ENCODE measurements around the gene SRR.

SRR gene

GRCh38 chr17:2347805-2348685 lies 44.3 kb downstream of the SRR start:
- no peak for DNase-seq

DNA sequence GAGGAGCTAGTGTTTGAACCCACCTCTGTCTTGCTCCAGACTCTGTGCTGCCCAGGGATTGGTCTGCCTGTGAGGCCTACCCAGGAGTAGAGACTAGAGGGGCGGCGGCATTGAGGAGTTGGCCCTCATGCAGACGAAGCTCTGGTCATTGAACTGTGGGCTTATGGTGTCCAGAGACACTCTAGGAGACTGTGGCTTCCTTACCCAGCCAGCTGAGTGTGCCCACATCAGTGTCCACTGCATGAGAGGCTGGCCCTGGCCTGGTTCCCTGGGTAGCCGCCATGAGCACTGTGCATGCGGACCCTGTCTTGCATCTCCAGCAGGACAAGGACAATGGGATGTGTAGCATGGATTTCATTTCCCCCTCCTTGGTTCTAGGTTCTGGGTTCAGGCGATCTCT lies 47.5 kb downstream of the SRR start:
- DNase-seq: no peak

DNA sequence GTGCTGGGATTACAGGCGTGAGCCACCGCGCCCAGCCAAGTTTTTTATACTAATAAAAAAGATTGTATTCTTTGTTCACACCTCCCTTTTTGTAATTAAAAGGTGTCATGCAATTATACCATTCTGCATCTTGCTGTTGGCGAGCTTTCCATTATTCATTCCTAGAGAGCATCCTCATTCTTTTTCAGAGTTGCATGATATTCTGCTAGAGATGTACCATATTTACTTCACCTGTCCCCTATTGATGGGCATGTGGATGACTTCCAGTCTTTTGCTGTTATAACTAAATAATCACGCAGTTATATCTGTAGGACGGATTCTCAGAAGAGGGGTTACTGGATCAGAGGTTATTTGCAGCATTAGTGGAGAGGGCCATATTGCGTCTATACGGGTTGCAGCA lies 50.6 kb downstream of the SRR start:
- no peak for DNase-seq

GRCh38 chr17:2357237-2357636 lies 53.5 kb downstream of the SRR start:
- DNase-seq: no peak

DNA sequence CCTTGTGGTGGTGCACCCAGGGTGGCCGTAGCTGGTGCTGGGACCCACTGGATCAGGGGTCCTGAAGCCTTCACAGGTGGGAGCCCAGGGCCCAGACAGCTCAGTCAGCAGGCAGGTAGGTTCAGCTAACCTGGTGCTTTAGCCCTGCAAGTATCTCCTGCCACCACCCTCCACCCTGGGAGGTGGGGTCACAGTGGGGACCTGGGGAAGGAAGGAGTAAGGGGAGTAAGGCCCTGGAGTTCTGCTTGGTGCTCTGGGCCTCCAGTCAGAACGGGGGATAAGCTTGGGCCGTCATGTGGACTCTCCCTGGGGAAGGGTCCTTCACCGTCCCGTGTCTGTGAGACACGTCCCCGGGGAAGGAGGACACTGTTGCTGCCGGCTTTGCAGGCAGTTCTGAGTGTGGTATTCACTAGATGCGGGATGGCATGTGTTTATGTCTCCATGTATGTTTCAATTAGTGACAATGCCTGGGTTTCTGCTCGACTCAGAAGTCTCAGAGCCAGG lies 54.2 kb downstream of the SRR start:
- DNase-seq: no peak

- DNase-seq: no peak
Measured at GRCh38 chr17:2361010-2361760, 57.4 kb downstream of the SRR start.

GRCh38 chr17:2362016-2362415 lies 58.3 kb downstream of the SRR start:
- no peak for DNase-seq

DNA sequence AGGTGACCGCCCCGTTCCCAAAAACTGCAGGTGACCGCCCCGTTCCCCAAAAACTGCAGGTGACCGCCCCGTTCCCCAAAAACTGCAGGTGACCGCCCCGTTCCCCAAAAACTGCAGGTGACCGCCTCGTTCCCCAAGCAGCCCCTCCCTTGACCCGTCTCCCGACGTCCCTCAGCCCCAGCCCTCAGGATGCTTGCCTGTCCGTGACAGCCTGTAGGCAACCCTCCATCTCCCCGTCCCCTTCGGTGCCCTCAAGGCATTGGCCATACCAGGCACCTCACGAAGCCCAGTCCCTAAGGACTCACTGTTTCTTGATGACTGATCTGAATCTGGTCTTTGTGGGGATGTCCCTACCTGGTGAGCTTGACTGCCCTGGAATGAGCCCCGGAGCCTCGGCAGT lies 58.7 kb downstream of the SRR start:
- no peak for DNase-seq

DNA sequence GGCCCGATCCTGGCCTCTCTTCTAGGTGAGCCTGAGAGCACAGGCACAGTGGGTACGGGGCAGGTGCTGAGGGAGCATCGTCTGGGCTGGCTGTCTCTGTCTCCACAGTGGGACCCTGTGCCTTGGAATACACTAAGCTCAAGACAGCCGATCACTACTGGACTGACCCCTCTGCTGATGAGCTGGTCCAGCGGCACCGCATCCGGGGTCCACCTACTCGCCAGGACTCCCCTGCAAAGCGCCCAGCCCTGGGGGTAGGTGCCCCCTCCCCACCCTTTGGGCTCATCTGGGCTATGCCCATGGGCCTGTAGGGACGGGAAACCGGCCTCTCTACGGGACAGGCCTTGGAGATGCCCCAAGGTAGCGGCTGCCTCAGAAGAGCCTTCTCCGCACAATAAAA lies 59.1 kb downstream of the SRR start:
- no peak for DNase-seq

- DNase-seq: no peak
Measured at GRCh38 chr17:2363318-2363717, 59.6 kb downstream of the SRR start.

- DNase-seq: no peak
Measured at GRCh38 chr17:2363851-2364762, 60.4 kb downstream of the SRR start.

- DNase-seq: no peak
Measured at GRCh38 chr17:2364763-2365116, 61.0 kb downstream of the SRR start.

GRCh38 chr17:2365132-2365531 lies 61.4 kb downstream of the SRR start:
- no peak for DNase-seq

DNA sequence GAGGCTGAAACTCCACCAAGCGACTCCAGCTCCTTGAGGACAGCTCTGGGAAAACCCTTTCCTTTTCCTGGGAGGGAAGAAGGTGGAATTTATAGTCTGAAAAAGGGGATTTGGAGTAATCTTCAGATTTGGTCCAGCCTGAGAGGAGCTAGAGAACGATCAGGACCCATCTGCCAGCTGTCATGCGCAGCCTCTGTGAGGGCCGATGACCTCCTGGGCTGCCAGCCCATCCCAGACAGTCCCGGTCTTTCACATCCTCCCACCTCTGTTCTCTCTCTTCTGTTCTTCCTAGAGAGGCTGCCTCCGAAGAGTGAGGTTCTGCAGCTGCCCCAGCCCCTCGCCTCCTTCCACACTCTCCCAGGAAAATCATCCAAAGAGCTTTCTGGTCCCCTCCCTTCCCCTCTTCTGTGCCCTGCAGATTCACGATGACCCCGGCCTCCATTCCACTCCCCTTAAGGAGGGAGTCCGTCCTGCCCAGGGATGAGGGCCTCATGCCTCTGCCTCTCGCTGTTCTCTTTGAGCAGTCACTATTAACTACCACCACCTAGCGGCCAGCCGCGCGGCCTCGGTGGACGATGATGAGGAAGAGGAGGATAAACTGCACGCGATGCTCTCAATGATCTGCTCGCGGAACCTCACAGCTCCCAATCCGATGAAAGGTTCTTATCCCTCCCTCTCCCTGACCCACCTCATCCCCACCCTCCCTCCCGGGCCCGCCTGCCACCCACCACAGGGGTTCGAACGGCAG lies 63.2 kb downstream of the SRR start:
- no peak for DNase-seq

DNA sequence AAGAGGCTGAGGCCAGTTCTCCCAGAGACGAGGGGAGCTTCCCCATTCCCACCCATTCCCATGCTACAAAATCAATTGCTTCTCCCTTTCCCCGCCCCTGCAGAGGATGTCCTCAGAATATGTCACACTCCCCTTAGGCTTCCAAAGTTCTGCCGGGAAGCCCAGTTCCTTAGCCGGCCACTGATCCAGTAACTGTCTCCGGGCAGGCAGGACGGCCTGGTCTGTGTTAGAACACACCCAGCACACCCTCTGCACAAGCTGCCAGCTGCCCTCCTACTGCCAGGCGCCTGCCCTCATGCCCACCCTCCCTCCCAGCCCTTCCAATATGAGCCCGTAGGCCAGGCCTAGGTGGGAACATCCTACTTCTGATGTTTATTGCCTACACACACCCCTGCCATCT lies 64.6 kb downstream of the SRR start:
- DNase-seq: no peak

GRCh38 chr17:2369039-2369438 lies 65.3 kb downstream of the SRR start:
- DNase-seq: peak; percentile 42

DNA sequence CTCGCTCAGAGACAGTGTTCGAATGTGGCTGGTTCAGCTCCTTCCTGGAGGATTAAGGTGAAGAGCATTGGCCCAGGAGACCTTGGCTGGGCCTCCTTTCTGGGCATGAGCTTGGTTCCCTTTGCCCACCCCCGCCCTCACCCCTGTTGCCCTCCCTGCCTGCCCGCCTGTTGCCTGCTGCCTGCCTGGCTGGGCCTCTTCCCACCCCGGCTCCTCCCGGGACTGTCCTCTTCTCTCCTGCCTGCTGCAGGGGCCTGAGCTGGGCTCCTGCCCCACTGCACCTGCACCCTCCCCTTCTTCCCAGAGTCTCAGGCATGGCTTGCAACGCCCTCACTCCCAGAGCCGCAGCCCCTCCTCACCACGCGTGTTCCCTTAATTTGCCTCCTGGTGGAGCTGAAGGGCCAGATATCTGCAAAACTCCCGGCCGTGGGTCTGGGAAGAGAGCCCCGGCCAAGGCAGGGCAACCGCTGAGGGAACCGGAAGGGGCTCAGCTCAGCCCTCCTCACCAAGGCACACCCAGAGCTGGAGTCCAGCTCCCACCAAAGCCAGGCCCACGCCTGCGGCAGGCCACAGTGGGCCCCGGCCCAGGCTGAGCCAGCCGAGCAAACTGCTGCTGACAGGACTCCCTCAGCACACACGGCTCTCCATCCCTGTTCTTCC lies 65.9 kb downstream of the SRR start:
- peak; percentile 23 for DNase-seq

GRCh38 chr17:2370211-2370589 lies 66.5 kb downstream of the SRR start:
- no peak for DNase-seq

- DNase-seq: no peak
Measured at GRCh38 chr17:2371183-2372130, 67.7 kb downstream of the SRR start.

DNA sequence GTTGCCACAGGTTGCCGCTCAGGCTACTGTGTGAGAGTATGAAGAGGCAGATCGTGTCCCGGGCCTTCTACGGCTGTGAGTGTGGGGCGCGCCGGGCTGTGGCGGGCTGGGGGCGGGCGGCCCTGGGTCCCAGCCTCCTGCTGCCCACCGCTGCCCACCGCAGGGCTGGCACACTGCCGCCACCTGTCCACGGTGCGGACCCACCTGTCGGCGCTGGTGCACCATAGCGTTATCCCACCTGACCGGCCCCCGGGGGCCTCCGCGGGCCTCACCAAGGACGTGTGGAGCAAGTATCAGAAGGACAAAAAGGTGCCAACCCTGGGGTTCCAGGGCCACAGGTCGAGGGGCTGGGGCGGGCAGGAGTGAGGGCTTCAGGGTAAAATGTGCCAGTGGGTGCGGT lies 68.4 kb downstream of the SRR start:
- no peak for DNase-seq

GRCh38 chr17:2372681-2373080 lies 68.9 kb downstream of the SRR start:
- DNase-seq: no peak

Data from GF-D8 (cell line).